ENCODE results near the gene NCSTN. TPM values are rescaled to one million over a fixed set of nuclear protein-coding genes. Genes with fewer than 3 reads are reported as not detected.

Gene NCSTN
- total RNA-seq, 2 experiments from 2014 or later, result 72.3 to 75.5 TPM

DNA sequence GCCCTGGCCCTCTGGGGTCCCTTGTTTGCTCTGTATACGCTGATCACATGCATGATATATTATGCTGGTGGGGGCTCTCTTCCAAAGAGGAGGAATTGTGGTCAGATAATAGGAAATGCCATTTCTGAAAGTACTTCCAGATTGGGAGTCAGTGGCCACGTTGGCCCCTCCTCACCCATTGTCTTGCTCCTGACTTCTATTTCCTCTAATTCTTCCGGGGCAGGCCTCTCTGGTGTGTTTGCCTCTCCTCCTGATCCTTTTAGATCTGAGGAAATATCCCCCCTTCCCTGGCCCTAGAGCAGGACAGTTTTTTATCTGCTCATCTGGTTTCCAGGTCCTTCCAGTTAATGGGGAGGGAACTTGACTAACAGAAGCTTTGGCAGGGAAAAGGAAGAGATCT is 60.1 kb downstream of the NCSTN start:
- peaks cover 2% of the 10 kb centered on the region for H3K4me1 Mint-ChIP-seq
- ChIA-PET POLR2A (no interaction called here), CTCF (interaction anchor here (0.6 kb wide), 1 partner anchor 84 kb away, joined by 4 read pairs; no protein-coding TSS in a partner anchor)
- no peaks in the 10 kb centered on the region for H3K36me3 Mint-ChIP-seq (ENCODE audit: low read depth)
- no peaks in the 10 kb centered on the region for H3K9me3 Mint-ChIP-seq
- no peak overlapping the region for H3K4me3 Mint-ChIP-seq
- peaks cover 28% of the 10 kb centered on the region for H3K27me3 Mint-ChIP-seq
- DNase-seq, result no peak
- no peak overlapping the region for H3K27ac Mint-ChIP-seq

DNA sequence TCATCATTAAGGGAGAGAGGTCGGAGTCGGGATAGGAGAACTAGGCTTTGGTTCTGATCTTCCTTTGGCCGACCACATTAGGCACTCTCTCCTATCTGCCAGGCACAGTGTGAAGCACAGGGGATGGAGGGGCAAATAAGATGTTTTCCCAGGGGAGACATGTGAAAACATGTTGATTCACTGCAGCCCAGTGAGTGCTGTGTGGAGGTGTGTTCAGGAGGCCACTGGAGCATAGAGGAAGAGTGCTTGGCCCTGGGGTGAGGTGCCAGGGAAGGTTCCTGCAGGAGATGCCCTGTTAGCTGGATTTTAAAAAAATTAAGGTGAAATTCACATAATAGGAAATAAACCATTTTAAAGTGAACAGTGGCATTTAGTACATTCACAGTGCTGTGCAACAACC is 60.9 kb downstream of the NCSTN start:
- ChIA-PET CTCF (interaction anchor here (0.6 to 1.3 kb wide), 2 partner anchors 12 to 84 kb away, joined by 4 read pairs; no protein-coding TSS in a partner anchor), POLR2A (no interaction called here)
- H3K9me3 Mint-ChIP-seq, result no peaks in the 10 kb centered on the region
- H3K4me1 Mint-ChIP-seq, result no peaks in the 10 kb centered on the region
- no peak overlapping the region for H3K27ac Mint-ChIP-seq
- no peak for DNase-seq
- no peaks in the 10 kb centered on the region for H3K36me3 Mint-ChIP-seq (ENCODE audit: low read depth)
- H3K4me3 Mint-ChIP-seq, result no peak overlapping the region
- H3K27me3 Mint-ChIP-seq, result peaks cover 24% of the 10 kb centered on the region

DNA sequence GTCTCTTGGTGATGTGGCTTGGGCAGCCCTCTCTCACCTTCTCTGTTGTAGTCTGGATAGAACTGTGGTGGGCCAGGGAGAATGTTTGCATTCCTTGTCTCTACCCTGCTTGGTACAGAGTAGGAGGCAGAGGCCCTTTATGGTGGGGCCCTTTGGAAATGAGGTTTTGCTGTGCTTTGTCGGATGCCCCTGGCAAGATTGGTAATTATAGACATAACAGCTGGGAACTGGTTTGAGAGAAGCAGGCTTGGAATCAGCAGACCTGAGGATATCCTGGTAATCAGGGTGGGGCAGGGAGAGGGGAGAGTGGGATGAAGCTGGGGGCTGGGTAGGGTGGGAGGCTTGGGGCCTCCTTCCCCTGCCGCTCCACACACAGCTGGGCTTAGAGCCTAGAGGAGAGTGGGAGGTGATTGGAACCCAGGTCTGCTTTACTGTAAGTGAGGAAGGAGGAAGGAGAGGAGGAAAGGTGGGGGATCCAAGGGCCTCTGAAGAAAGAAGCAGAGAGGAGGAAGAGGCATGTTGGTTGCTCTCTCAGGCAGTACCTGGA is 62.2 kb downstream of the NCSTN start:
- Mint-ChIP-seq H3K27ac (no peak overlapping the region), H3K4me1 (no peaks in the 10 kb centered on the region), H3K27me3 (peaks cover 23% of the 10 kb centered on the region), H3K36me3 (ENCODE audit: low read depth) (no peaks in the 10 kb centered on the region), H3K9me3 (no peaks in the 10 kb centered on the region), H3K4me3 (no peak overlapping the region)
- ChIA-PET POLR2A (no interaction called here), CTCF (interaction anchor here (1.3 kb wide), 1 partner anchor 11 kb away, joined by 4 read pairs; no protein-coding TSS in a partner anchor)
- no peak for DNase-seq

DNA sequence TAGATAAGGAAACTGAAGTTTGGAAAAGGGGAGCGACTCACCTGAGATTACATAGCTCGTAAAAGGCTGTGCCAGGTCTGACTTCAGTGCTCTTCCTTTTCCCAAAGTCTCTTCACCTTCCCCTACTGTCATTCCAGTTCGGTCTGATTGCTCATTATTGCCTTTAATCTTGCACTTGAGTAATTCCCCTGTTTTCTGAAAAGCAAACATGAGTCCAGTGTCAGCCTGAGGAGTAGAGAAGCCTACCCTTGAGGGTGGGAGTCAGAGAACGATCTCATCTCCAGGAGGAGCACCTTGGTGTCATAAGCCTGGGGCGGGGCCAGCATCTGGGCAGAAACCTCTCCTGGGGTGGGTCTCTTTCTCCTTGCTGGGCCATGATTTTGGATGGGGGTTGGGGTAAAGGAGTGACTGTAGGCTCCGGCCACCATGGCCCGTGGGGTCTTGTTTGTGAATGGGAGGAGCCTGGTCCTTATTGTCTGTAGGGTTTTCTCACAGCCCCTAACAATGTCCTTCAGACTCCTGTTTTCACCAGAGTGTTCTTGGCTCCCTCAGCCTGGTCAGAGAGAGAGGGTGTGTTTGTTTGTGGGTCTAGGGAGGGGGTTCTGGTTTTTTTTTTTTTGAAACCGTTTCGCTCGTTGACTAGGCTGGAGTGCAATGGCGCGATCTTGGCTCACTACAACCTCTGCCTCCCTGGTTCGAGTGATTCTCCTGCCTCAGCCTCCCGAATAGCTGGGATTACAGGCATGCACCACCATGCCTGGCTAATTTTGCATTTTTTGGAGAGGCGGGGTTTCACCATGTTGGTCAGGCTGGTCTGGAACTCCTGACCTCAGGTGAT is 63.2 kb downstream of the NCSTN start:
- no peaks in the 10 kb centered on the region for H3K9me3 Mint-ChIP-seq
- no peak overlapping the region for H3K4me3 Mint-ChIP-seq
- H3K27me3 Mint-ChIP-seq, result peaks cover 19% of the 10 kb centered on the region
- H3K27ac Mint-ChIP-seq, result no peak overlapping the region
- H3K36me3 Mint-ChIP-seq (ENCODE audit: low read depth), result no peaks in the 10 kb centered on the region
- POLR2A ChIA-PET, result no interaction called here
- no peaks in the 10 kb centered on the region for H3K4me1 Mint-ChIP-seq
- CTCF ChIA-PET, result no interaction called here
- DNase-seq, result no peak

DNA sequence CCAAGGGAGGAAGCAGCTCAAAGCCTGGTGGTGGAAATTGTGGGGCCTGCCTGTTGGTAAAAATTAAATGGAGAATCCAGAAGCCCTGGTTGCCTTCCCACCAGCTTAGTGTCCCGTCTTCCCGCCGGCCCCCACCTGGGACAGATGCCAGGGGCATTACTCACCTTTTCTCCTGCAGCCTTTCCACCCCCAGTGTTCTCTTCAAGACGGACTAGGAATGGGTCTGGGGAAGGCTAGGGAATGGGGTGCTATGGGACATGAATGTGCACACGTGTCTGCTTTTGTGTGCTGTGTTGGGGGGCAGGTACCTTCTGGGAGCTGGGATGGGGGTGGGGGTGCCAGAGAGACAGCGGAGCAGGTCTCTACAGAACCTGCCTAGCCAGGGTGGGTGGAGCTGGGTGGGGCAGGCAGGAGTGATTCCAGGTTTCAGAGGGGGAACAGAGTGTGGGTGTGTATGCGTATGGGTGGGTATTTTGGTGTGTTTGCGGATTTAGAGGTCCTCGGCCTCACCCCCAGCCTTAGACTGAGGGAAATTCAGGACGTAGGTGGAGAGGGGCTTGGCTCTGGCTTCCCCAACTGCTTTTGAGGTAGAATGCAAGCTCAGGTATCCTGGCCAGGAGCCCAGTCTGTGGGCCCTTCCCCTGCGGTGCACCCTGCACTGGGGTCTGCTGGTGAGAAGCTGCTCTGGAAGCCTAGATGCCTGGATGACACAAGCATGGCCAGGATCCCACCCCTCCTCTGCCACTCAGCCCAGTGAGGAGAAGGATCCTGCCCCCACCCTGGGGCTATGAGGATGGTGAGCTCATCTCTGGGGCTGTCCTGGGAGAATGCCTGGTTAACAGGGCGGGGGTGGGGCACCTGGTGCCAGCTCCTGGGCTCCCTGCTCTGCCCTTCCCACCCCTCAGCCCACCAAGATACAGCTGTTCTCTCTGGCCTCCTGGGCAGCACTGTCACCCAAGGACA is 64.9 kb downstream of the NCSTN start:
- no peak for DNase-seq
- Mint-ChIP-seq H3K27me3 (peaks cover 5% of the 10 kb centered on the region), H3K36me3 (ENCODE audit: low read depth) (no peaks in the 10 kb centered on the region), H3K9me3 (no peaks in the 10 kb centered on the region), H3K27ac (no peak overlapping the region), H3K4me1 (no peaks in the 10 kb centered on the region), H3K4me3 (no peak overlapping the region)
- ChIA-PET CTCF (interaction anchor here (0.6 to 2.0 kb wide), 8 partner anchors 11 to 199 kb away, joined by 3 to 6 read pairs (median 4); no protein-coding TSS in a partner anchor), POLR2A (no interaction called here)

Other genes starting within 250 kb of the NCSTN start
- 10 to 100 TPM; 36.4 to 40.9 TPM for gene IGSF8, start 244.8 kb upstream of the NCSTN start, total RNA-seq
- not detected for gene ATP1A2, start 227.6 kb upstream of the NCSTN start, total RNA-seq
- not detected for gene ATP1A4, start 191.8 kb upstream of the NCSTN start, total RNA-seq
- not detected for gene CASQ1, start 152.8 kb upstream of the NCSTN start, total RNA-seq
- gene PEA15, start 138.0 kb upstream of the NCSTN start, total RNA-seq, result 10 to 100 TPM; 29.3 to 32.5 TPM
- 100 to 1,000 TPM; 112 to 117 TPM for gene DCAF8, start 80.8 kb upstream of the NCSTN start, total RNA-seq
- gene PEX19, start 58.2 kb upstream of the NCSTN start, total RNA-seq, result 10 to 100 TPM; 48.8 to 49.8 TPM
- 100 to 1,000 TPM; 122 TPM for gene COPA, start 133 bp upstream of the NCSTN start, total RNA-seq
- under 1 TPM; 0.10 to 0.25 TPM for gene NHLH1, start 23.7 kb downstream of the NCSTN start, total RNA-seq
- gene VANGL2, start 57.2 kb downstream of the NCSTN start, total RNA-seq, result under 1 TPM in 1 of 2 experiments, not detected in 1; 0.04 TPM
- 10 to 100 TPM; 25.1 to 33.7 TPM for gene SLAMF6, start 179.9 kb downstream of the NCSTN start, total RNA-seq
- 10 to 100 TPM; 14.7 to 16.2 TPM for gene CD84, start 236.1 kb downstream of the NCSTN start, total RNA-seq